HepG2 (cell line): Measurements from ENCODE around the gene NFKB1. TPM values are rescaled to one million over a fixed set of nuclear protein-coding genes. Genes with fewer than 3 reads are reported as not detected.

Source experiments
- ATAC-seq: fragments of 200-7000 bp; cut with Tn5 transposase; 3 replicates; pipeline ENCODE4 v1.9.1; 2020; ENCODE audit warnings: mild to moderate bottlenecking, moderate library complexity
- BruUV-seq: library from RNA; stranded (reverse); fragments of 400-500 nt; replicated peaks from 2 replicates; lab custom pipeline; 2021; lab: Mats Ljungman, UMichigan
- CTCF ChIA-PET: fragments of 300-600 bp; formaldehyde crosslinking; extraction: SDS; loops from one replicate; lab custom pipeline; 2021; ENCODE audit warnings: low total read pairs, inconsistent platforms, low intra/inter-chr PET ratio; lab: Yijun Ruan, JAX
- POLR2A ChIA-PET: fragments of 350-600 bp; sonication (Branson Sonifier 250); formaldehyde crosslinking; loops from one replicate; lab custom pipeline; 2020; ENCODE audit warnings: antibody characterized with exemption, inconsistent platforms; lab: Yijun Ruan, JAX
- DNase-seq: peaks from one replicate; pipeline ENCODE4 v3.0.0-alpha.2; 2015; ENCODE audit warnings: low spot score
- FAIRE-seq: peaks from 3 replicates; lab custom pipeline; 2011; peaks lifted over from hg19 to GRCh38; lab: Jason Lieb, UNC
- H2AFZ ChIP-seq: one replicate; pipeline ENCODE4 v1.6.1; 2011; ENCODE audit warnings: low read length, inconsistent platforms
- H3K27ac ChIP-seq: fragments of 300-600 bp; 3 replicates; pipeline ENCODE4 v1.8.0; 2011; ENCODE audit warnings: mixed run types, mild to moderate bottlenecking, mixed read lengths, low read length, inconsistent platforms; ENCODE audit not compliant: insufficient read depth; ENCODE audit errors: extremely low read length
- H3K27me3 ChIP-seq, 2 experiments: fragments of 200-600 bp in 1 of 2; 2 replicates in 1 of 2; 3 replicates in 1 of 2; pipeline versions ENCODE4 v1.6.0 to v1.8.0; 2011; ENCODE audit warnings: low read length in 2 of 2, mild to moderate bottlenecking in 2 of 2, moderate library complexity in 2 of 2, inconsistent platforms in 1 of 2; ENCODE audit not compliant: insufficient read depth in 2 of 2, control insufficient read depth in 1 of 2
- H3K36me3 ChIP-seq, 2 experiments: fragments of 200-600 bp in 1 of 2; replicated peaks in 1 of 2; 2 replicates in 1 of 2; 3 replicates in 1 of 2; pipeline versions ENCODE4 v1.5.1 to v1.8.0; 2011; ENCODE audit warnings: low read length in 2 of 2, inconsistent platforms in 1 of 2; ENCODE audit not compliant: insufficient read depth in 2 of 2, control insufficient read depth in 1 of 2
- H3K4me1 ChIP-seq: 2 replicates; pipeline ENCODE4 v1.5.1; 2012; ENCODE audit warnings: low read length, inconsistent platforms; ENCODE audit not compliant: insufficient read depth
- H3K4me2 ChIP-seq: 2 replicates; pipeline ENCODE4 v1.6.0; 2011; ENCODE audit warnings: low read depth, low read length, inconsistent platforms
- H3K4me3 ChIP-seq, 3 experiments: fragments of 200-600 bp in 1 of 3; sonication (generic), shearing (Covaris generic) in 1 of 3; replicated peaks in 1 of 3; 2 replicates each; pipeline ENCODE4 v1.5.1; 2011 to 2016; ENCODE audit warnings: low read length in 3 of 3, inconsistent platforms in 2 of 3, low read depth in 2 of 3, mild to moderate bottlenecking in 2 of 3, control low read depth in 1 of 3, mixed read lengths in 1 of 3; ENCODE audit not compliant: insufficient read depth in 1 of 3
- H3K79me2 ChIP-seq: one replicate; pipeline ENCODE4 v1.6.1; 2011; ENCODE audit warnings: low read length, inconsistent platforms; ENCODE audit not compliant: insufficient read depth
- H3K9ac ChIP-seq: 2 replicates; pipeline ENCODE4 v1.6.0; 2011; ENCODE audit warnings: mild to moderate bottlenecking, low read depth, low read length, inconsistent platforms; ENCODE audit not compliant: insufficient read depth
- H3K9me3 ChIP-seq: 2 replicates; pipeline ENCODE4 v1.5.1; 2012; ENCODE audit warnings: mild to moderate bottlenecking, low read length
- H4K20me1 ChIP-seq: 2 replicates; pipeline ENCODE4 v1.6.0; 2011; ENCODE audit warnings: inconsistent platforms, mild to moderate bottlenecking, low read length, moderate library complexity; ENCODE audit not compliant: insufficient read depth
- HNRNPL ChIP-seq: fragments of 200-400 bp; formaldehyde crosslinking; IDR thresholded peaks from 2 replicates; pipeline ENCODE4 v1.6.1; 2017; ENCODE audit warnings: mild to moderate bottlenecking, low read depth, low read length
- IKZF4 ChIP-seq: sonication (generic); formaldehyde crosslinking; IDR thresholded peaks from 2 replicates; pipeline ENCODE4 v1.5.1; 2020; ENCODE audit warnings: borderline replicate concordance, mild to moderate bottlenecking, low read depth, missing genetic modification reagents; ENCODE audit errors: not compliant biosample characterization
- KLF6 ChIP-seq: IDR thresholded peaks from 2 replicates; pipeline ENCODE4 v1.8.0; 2016; ENCODE audit warnings: missing biosample characterization, missing genetic modification reagents
- SAP130 ChIP-seq: IDR thresholded peaks from 2 replicates; pipeline ENCODE4 v1.6.1; 2016; ENCODE audit warnings: low read depth
- SIN3A ChIP-seq: IDR thresholded peaks from 2 replicates; pipeline ENCODE4 v1.6.1; 2011; ENCODE audit warnings: low read depth, mild to moderate bottlenecking, control low read depth, low read length, borderline replicate concordance
- ZNF747 ChIP-seq: sonication (generic); formaldehyde crosslinking; IDR thresholded peaks from 2 replicates; pipeline ENCODE4 v1.8.1; 2023; ENCODE audit warnings: missing genetic modification reagents, mild to moderate bottlenecking, borderline replicate concordance
- WGBS: methylation state at CpG from one replicate; pipeline ENCODE4 v1.1.6; 2017; ENCODE audit warnings: low lambda C conversion rate; 5-methylcytosine and 5-hydroxymethylcytosine counted together
- in situ Hi-C: cut with HindIII; loops from 2 replicates; pipeline ENCODE4 v1.10.0; 2017; ENCODE audit warnings: low pct_unique_long_range_greater_than_20kb; ENCODE audit not compliant: extremely low pct_ligation_motif_present
- intact Hi-C: fragments of 100-400 bp; cut with micrococcal nuclease; formaldehyde crosslinking; loops from one replicate; pipeline ENCODE4 v1.10.0; 2022; ENCODE audit not compliant: unreplicated experiment
- polyA plus RNA-seq, 8 experiments: library from polyadenylated mRNA; depleted of rRNA in 3 of 8; stranded (reverse) in 7 of 8; unstranded in 1 of 8; fragments of >200 nt; fragmentation: Illumina TruSeq in 4 of 8; extraction: Trizol in 4 of 8; gene quantifications; 2 replicates each; pipeline versions ENCODE4 v1.2.1 to v1.2.3, GENCODE V29; 2011 to 2016; ENCODE audit warnings: low read depth in 4 of 8, missing spikeins in 1 of 8, mixed read lengths in 1 of 8; ENCODE audit not compliant: insufficient read depth in 1 of 8
- total RNA-seq, 5 experiments: library from RNA; depleted of rRNA; stranded (reverse); fragments of >200 nt; fragmentation: Illumina TruSeq; extraction: Trizol; gene quantifications; 2 replicates each; pipeline ENCODE4 v1.2.3, GENCODE V29; 2016; ENCODE audit warnings: low read depth in 1 of 5
- TF ChIP-seq, protein P1 (sequence below): sonication (generic); formaldehyde crosslinking; IDR thresholded peaks from 2 replicates; pipeline ENCODE4 v1.4.0; 2020; ENCODE audit warnings: missing genetic modification reagents
- TF ChIP-seq, protein P2 (sequence below): sonication (generic); formaldehyde crosslinking; IDR thresholded peaks from 2 replicates; pipeline ENCODE4 v1.5.1; 2020; ENCODE audit warnings: mild to moderate bottlenecking, moderate library complexity, missing genetic modification reagents
- TF ChIP-seq, protein P3 (sequence below): sonication (generic); formaldehyde crosslinking; IDR thresholded peaks from 2 replicates; pipeline ENCODE4 v1.8.1; 2023; ENCODE audit warnings: mild to moderate bottlenecking, moderate library complexity, missing genetic modification reagents
- TF ChIP-seq, protein P4 (sequence below): sonication (generic); formaldehyde crosslinking; IDR thresholded peaks from 2 replicates; pipeline ENCODE4 v1.5.1; 2020; ENCODE audit warnings: missing genetic modification reagents, mild to moderate bottlenecking, borderline replicate concordance
- TF ChIP-seq, protein P5 (sequence below): sonication (generic); formaldehyde crosslinking; IDR thresholded peaks from 2 replicates; pipeline ENCODE4 v1.5.0; 2020; ENCODE audit warnings: missing genetic modification reagents

NFKB1 gene
- total and polyA plus RNA-seq, 2 of the 13 experiments (the other 11 are each of a cell fraction or from before 2014, with no cell fraction given): 15.4 to 31.6 TPM

DNA sequence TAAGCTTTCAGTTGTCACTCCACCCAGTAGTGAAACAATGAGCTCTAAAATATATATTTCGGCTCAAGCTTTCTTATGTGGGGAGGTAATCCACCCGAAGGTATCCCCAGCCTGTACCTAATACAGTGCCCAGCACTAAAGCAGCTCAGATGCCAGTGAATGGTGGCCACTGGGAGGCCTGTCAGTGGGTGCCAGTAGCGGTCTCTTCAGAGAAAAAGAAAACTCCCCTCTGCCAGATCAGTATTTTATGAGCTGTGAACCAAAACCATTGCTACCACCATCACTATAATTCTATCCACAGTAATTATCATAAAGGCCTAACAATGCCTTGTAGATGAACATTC, 835 bp upstream of the NFKB1 start:
- Histone ChIP-seq H3K4me1 (peaks cover 37% of the 10 kb centered on the region), H3K4me2 (peak overlapping the region; percentile 85), H2AFZ (peak overlapping the region; percentile 66), H3K79me2 (peaks cover 36% of the 10 kb centered on the region), H3K9me3 (no peaks in the 10 kb centered on the region), H4K20me1 (no peaks in the 10 kb centered on the region), H3K4me3 (peak overlapping the region; percentile 72 to 94 (median 85)), H3K27me3 (no peaks in the 10 kb centered on the region), H3K27ac (peak overlapping the region; percentile 83), H3K36me3 (no peaks in the 10 kb centered on the region), H3K9ac (peak overlapping the region; percentile 86)
- ATAC-seq (peak; percentile 66), DNase-seq (peak; percentile 24), FAIRE-seq (no peak)
- intact Hi-C loops (loop anchor here (2.0 to 5.0 kb wide), 5 partner anchors 52 to 517 kb away; partner anchors contain the start of genes SLC9B1 and UBE2D3), in situ Hi-C loops (no loop called here)
- TF ChIP-seq SAP130 (CRISPR knock-in tag): peak; percentile 11
- TF ChIP-seq KLF6 (CRISPR knock-in tag): no peak
- TF ChIP-seq, protein P1, sequence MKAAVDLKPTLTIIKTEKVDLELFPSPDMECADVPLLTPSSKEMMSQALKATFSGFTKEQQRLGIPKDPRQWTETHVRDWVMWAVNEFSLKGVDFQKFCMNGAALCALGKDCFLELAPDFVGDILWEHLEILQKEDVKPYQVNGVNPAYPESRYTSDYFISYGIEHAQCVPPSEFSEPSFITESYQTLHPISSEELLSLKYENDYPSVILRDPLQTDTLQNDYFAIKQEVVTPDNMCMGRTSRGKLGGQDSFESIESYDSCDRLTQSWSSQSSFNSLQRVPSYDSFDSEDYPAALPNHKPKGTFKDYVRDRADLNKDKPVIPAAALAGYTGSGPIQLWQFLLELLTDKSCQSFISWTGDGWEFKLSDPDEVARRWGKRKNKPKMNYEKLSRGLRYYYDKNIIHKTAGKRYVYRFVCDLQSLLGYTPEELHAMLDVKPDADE (CRISPR knock-in tag): no peak
- TF ChIP-seq, protein P2, sequence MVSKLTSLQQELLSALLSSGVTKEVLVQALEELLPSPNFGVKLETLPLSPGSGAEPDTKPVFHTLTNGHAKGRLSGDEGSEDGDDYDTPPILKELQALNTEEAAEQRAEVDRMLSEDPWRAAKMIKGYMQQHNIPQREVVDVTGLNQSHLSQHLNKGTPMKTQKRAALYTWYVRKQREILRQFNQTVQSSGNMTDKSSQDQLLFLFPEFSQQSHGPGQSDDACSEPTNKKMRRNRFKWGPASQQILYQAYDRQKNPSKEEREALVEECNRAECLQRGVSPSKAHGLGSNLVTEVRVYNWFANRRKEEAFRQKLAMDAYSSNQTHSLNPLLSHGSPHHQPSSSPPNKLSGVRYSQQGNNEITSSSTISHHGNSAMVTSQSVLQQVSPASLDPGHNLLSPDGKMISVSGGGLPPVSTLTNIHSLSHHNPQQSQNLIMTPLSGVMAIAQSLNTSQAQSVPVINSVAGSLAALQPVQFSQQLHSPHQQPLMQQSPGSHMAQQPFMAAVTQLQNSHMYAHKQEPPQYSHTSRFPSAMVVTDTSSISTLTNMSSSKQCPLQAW: 0 out of 2 replicates have a peak, but pooled peaks have one; percentile 31
- TF ChIP-seq HNRNPL: 0 out of 2 replicates have a peak, but pooled peaks have one; percentile 14
- TF ChIP-seq, protein P3, sequence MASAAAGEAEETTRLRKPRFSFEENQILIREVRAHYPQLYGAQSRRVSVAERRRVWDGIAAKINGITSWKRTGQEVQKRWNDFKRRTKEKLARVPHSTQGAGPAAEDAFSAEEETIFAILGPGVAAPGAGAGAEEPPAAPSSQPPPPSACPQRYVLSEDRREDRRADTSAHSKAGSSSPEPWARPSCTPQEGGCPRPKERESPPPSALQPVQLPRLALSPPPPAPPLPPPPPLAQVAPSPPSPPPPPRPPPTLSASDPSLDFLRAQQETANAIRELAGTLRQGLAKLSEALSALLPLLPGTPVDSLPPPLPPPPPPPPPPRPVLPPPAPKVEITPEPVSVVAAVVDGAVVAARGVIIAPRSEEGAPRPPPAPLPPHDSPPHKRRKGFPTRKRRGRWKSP (CRISPR knock-in tag): 0 out of 2 replicates have a peak, but pooled peaks have one; percentile 5
- 0 out of 2 replicates have a peak, but pooled peaks have one; percentile 22 for TF ChIP-seq SIN3A
- TF ChIP-seq IKZF4 (CRISPR knock-in tag): no peak
- TF ChIP-seq, protein P4, sequence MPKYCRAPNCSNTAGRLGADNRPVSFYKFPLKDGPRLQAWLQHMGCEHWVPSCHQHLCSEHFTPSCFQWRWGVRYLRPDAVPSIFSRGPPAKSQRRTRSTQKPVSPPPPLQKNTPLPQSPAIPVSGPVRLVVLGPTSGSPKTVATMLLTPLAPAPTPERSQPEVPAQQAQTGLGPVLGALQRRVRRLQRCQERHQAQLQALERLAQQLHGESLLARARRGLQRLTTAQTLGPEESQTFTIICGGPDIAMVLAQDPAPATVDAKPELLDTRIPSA (CRISPR knock-in tag): 0 out of 2 replicates have a peak, but pooled peaks have one; percentile 2
- TF ChIP-seq, protein P5, sequence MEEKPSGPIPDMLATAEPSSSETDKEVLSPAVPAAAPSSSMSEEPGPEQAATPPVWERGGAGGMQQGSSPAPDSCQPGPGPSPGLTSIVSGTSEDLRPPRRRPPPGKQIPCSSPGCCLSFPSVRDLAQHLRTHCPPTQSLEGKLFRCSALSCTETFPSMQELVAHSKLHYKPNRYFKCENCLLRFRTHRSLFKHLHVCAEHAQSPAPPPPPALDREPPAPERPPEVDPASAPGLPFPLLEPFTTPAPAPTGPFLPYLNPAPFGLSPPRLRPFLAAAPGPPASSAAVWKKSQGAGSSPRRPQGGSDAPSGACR: 0 out of 2 replicates have a peak, but pooled peaks have one; percentile 15
- 0 out of 2 replicates have a peak, but pooled peaks have one; percentile 14 for TF ChIP-seq ZNF747 (CRISPR knock-in tag)
- no TSS peak for BruUV-seq
- 0% methylated on average over 3 of the region's 3 CpGs for WGBS
- POLR2A ChIA-PET: interaction anchor here (0.8 to 3.0 kb wide), 7 partner anchors 22 to 575 kb away, joined by 3 to 23 read pairs (median 5); partner anchors contain the start of gene UBE2D3
- CTCF ChIA-PET: interaction anchor here (2.4 kb wide), 1 partner anchor 69 kb away, joined by 7 read pairs; no protein-coding TSS in a partner anchor
